H9 (cell line): ENCODE results near the gene TAF8. TPM values are rescaled to one million over a fixed set of nuclear protein-coding genes. Genes with fewer than 3 reads are reported as not detected.

Source experiments
- DNase-seq: peaks from one replicate; pipeline ENCODE4 v3.0.0-alpha.2; 2017
- H2AFZ ChIP-seq: one replicate; pipeline ENCODE4 v1.6.1; 2013; ENCODE audit warnings: mild to moderate bottlenecking, low read length, control low read depth, moderate library complexity
- H2AK5ac ChIP-seq: 2 replicates; pipeline ENCODE4 v1.6.1; 2013; ENCODE audit warnings: low read length, control low read depth, mixed read lengths; ENCODE audit not compliant: insufficient read length
- H2BK120ac ChIP-seq: one replicate; pipeline ENCODE4 v1.6.1; 2013; ENCODE audit warnings: low read depth, mild to moderate bottlenecking, low read length, control low read depth, inconsistent platforms; ENCODE audit not compliant: poor library complexity, severe bottlenecking
- H2BK12ac ChIP-seq: 2 replicates; pipeline ENCODE4 v1.6.1; 2013; ENCODE audit warnings: low read length, control low read depth, mixed read lengths, low read depth; ENCODE audit not compliant: insufficient read length
- H2BK15ac ChIP-seq: 2 replicates; pipeline ENCODE4 v1.6.1; 2013; ENCODE audit warnings: low read depth, low read length, control low read depth
- H2BK20ac ChIP-seq: one replicate; pipeline ENCODE4 v1.6.1; 2013; ENCODE audit warnings: low read depth, mild to moderate bottlenecking, low read length, control low read depth, inconsistent platforms; ENCODE audit not compliant: poor library complexity, severe bottlenecking
- H2BK5ac ChIP-seq: 2 replicates; pipeline ENCODE4 v1.6.1; 2013; ENCODE audit warnings: low read length, control low read depth, mixed read lengths; ENCODE audit not compliant: insufficient read length
- H3K14ac ChIP-seq: 2 replicates; pipeline ENCODE4 v1.6.1; 2013; ENCODE audit warnings: low read length, control low read depth; ENCODE audit not compliant: insufficient read depth
- H3K18ac ChIP-seq: 2 replicates; pipeline ENCODE4 v1.6.1; 2013; ENCODE audit warnings: low read depth, mild to moderate bottlenecking, mixed read lengths, low read length, control low read depth; ENCODE audit not compliant: insufficient read length
- H3K23ac ChIP-seq: 2 replicates; pipeline ENCODE4 v1.6.1; 2013; ENCODE audit warnings: low read length, control low read depth, mixed read lengths, low read depth; ENCODE audit not compliant: insufficient read length
- H3K23me2 ChIP-seq: 2 replicates; pipeline ENCODE4 v1.6.1; 2013; ENCODE audit warnings: low read depth, mild to moderate bottlenecking, mixed read lengths, low read length, control low read depth; ENCODE audit not compliant: insufficient read length, poor library complexity, severe bottlenecking
- H3K27ac ChIP-seq: 2 replicates; pipeline ENCODE4 v1.5.1; 2013; ENCODE audit warnings: low read length, control low read depth, mixed read lengths, low read depth; ENCODE audit not compliant: insufficient read length
- H3K27me3 ChIP-seq: 2 replicates; pipeline ENCODE4 v1.6.1; 2013; ENCODE audit warnings: low read length, control low read depth, inconsistent platforms; ENCODE audit not compliant: insufficient read depth
- H3K4ac ChIP-seq: 2 replicates; pipeline ENCODE4 v1.6.1; 2013; ENCODE audit warnings: low read depth, mild to moderate bottlenecking, control low read depth, inconsistent platforms, low read length, moderate library complexity
- H3K4me1 ChIP-seq: 2 replicates; pipeline ENCODE4 v1.6.1; 2013; ENCODE audit warnings: low read length, control low read depth, inconsistent platforms; ENCODE audit not compliant: insufficient read depth
- H3K4me2 ChIP-seq: 2 replicates; pipeline ENCODE4 v1.6.1; 2013; ENCODE audit warnings: low read length, control low read depth, mixed read lengths; ENCODE audit not compliant: insufficient read length, insufficient read depth
- H3K56ac ChIP-seq: 2 replicates; pipeline ENCODE4 v1.6.1; 2013; ENCODE audit warnings: low read depth, mild to moderate bottlenecking, mixed read lengths, low read length, control low read depth; ENCODE audit not compliant: insufficient read length
- H3K79me1 ChIP-seq: 2 replicates; pipeline ENCODE4 v1.6.1; 2013; ENCODE audit warnings: low read depth, mild to moderate bottlenecking, moderate library complexity, low read length, control low read depth, inconsistent platforms; ENCODE audit not compliant: insufficient read depth, poor library complexity, severe bottlenecking
- H3K79me2 ChIP-seq: 2 replicates; pipeline ENCODE4 v1.6.1; 2013; ENCODE audit warnings: low read length, control low read depth, inconsistent platforms; ENCODE audit not compliant: insufficient read depth
- H3K9ac ChIP-seq: 2 replicates; pipeline ENCODE4 v1.6.1; 2013; ENCODE audit warnings: low read length, control low read depth, mixed read lengths; ENCODE audit not compliant: insufficient read length; ENCODE audit errors: extremely low read depth
- H3K9me3 ChIP-seq: one replicate; pipeline ENCODE4 v1.6.1; 2013; ENCODE audit warnings: low read depth, low read length, inconsistent platforms; ENCODE audit not compliant: control insufficient read depth
- H3T11ph ChIP-seq: one replicate; pipeline ENCODE4 v1.6.1; 2013; ENCODE audit warnings: mild to moderate bottlenecking, low read length, control low read depth, inconsistent platforms
- H4K20me1 ChIP-seq: one replicate; pipeline ENCODE4 v1.6.1; 2013; ENCODE audit not compliant: control insufficient read depth, insufficient read length, insufficient read depth
- H4K5ac ChIP-seq: 2 replicates; pipeline ENCODE4 v1.6.1; 2013; ENCODE audit warnings: low read depth, mild to moderate bottlenecking, mixed read lengths, low read length, control low read depth; ENCODE audit not compliant: insufficient read length
- H4K8ac ChIP-seq: replicated peaks from 2 replicates; pipeline ENCODE4 v1.6.1; 2013; ENCODE audit warnings: low read length, control low read depth, mixed read lengths, low read depth; ENCODE audit not compliant: insufficient read length
- H4K91ac ChIP-seq: 2 replicates; pipeline ENCODE4 v1.6.1; 2013; ENCODE audit warnings: low read depth, mild to moderate bottlenecking, moderate library complexity, mixed read lengths, low read length, control low read depth; ENCODE audit not compliant: insufficient read length
- H3K27ac Mint-ChIP-seq, 3 experiments: 2 replicates in 2 of 3; 3 replicates in 1 of 3; pipeline ENCODE4 v1.8.0; 2020 to 2021; ENCODE audit warnings: mixed read lengths in 3 of 3, mild to moderate bottlenecking in 1 of 3, moderate library complexity in 1 of 3
- H3K27me3 Mint-ChIP-seq: 2 replicates; pipeline ENCODE4 v1.8.0; 2021; ENCODE audit warnings: low read depth, mild to moderate bottlenecking, moderate library complexity, mixed read lengths
- H3K36me3 Mint-ChIP-seq, 3 experiments: 2 replicates in 2 of 3; 3 replicates in 1 of 3; pipeline ENCODE4 v1.8.0; 2020 to 2021; ENCODE audit warnings: low read depth in 3 of 3, mixed read lengths in 3 of 3; ENCODE audit not compliant: insufficient read depth in 1 of 3
- H3K4me1 Mint-ChIP-seq, 2 experiments: 2 replicates each; pipeline ENCODE4 v1.8.0; 2020; ENCODE audit warnings: mixed read lengths in 2 of 2
- H3K4me3 Mint-ChIP-seq, 2 experiments: 2 replicates in 1 of 2; 3 replicates in 1 of 2; pipeline ENCODE4 v1.8.0; 2020 to 2021; ENCODE audit warnings: mild to moderate bottlenecking in 2 of 2, mixed read lengths in 2 of 2, moderate library complexity in 1 of 2
- H3K9me3 Mint-ChIP-seq, 2 experiments: 2 replicates in 1 of 2; 3 replicates in 1 of 2; pipeline ENCODE4 v1.8.0; 2020; ENCODE audit warnings: mild to moderate bottlenecking in 2 of 2, mixed read lengths in 2 of 2, moderate library complexity in 1 of 2
- CTCF ChIP-seq: fragments of 200-600 bp; sonication (generic); conservative IDR thresholded peaks from 3 replicates; pipeline ENCODE4 v1.8.0; 2021; ENCODE audit warnings: antibody characterized with exemption, mild to moderate bottlenecking
- WGBS: extraction: QIAGEN DNeasy Blood & Tissue Kit; methylation state at CpG from one replicate; pipeline ENCODE4 v1.1.7; 2013; ENCODE audit warnings: missing lambda C conversion rate, low lambda C conversion rate, mixed read lengths; ENCODE audit not compliant: insufficient read length; ENCODE audit errors: extremely low coverage; 5-methylcytosine and 5-hydroxymethylcytosine counted together
- total RNA-seq: library from RNA; stranded (reverse); gene quantifications from 2 replicates; pipeline ENCODE4 v1.2.1, GENCODE V29; 2021

Gene TAF8
- total RNA-seq, 1 experiment from 2014 or later = 30.4 TPM

GRCh38 chr6:42120895-42121865 lies 70.9 kb downstream of the TAF8 start:
- peaks cover 5% of the 10 kb centered on the region for H4K20me1 ChIP-seq
- H3K27me3 ChIP-seq = no peaks in the 10 kb centered on the region

More at GRCh38 chr6:42120895-42121865, 70.9 kb downstream of the TAF8 start:
- Mint-ChIP-seq H3K27ac (peak overlapping the region in 2 of 3 experiments; percentile 32 to 55; a peak in 3 of 7 replicates), H3K4me3 (no peak overlapping the region), H3K36me3 (peaks cover 20 to 59% (median 55%) of the 10 kb centered on the region in 3 experiments), H3K4me1 (peaks cover 0 to 7% of the 10 kb centered on the region in 2 experiments; a peak in 2 of 4 replicates), H3K27me3 (no peaks in the 10 kb centered on the region), H3K9me3 (no peaks in the 10 kb centered on the region)
- no peak overlapping the region for H3K14ac ChIP-seq
- no peak overlapping the region for H2AK5ac ChIP-seq
- no peak overlapping the region for H3K27ac ChIP-seq
- H2BK20ac ChIP-seq = no peak overlapping the region
- H3T11ph ChIP-seq = no peak overlapping the region
- H3K4me2 ChIP-seq = no peak overlapping the region
- H3K18ac ChIP-seq = no peak overlapping the region
- H4K5ac ChIP-seq = no peak overlapping the region
- no peak overlapping the region for H3K56ac ChIP-seq
- H2BK15ac ChIP-seq = no peak overlapping the region
- H3K79me1 ChIP-seq = peaks cover 6% of the 10 kb centered on the region
- H3K23me2 ChIP-seq = no peaks in the 10 kb centered on the region
- H2BK120ac ChIP-seq = no peak overlapping the region
- no peak overlapping the region for H3K23ac ChIP-seq
- H3K79me2 ChIP-seq = no peaks in the 10 kb centered on the region
- no peak overlapping the region for H4K91ac ChIP-seq
- H2BK12ac ChIP-seq = no peak overlapping the region
- no peak for TF ChIP-seq CTCF
- DNase-seq = no peak
- H3K4ac ChIP-seq = no peak overlapping the region
- no peaks in the 10 kb centered on the region for H3K9me3 ChIP-seq
- H3K9ac ChIP-seq = no peak overlapping the region
- H2BK5ac ChIP-seq = no peak overlapping the region
- no peak overlapping the region for H2AFZ ChIP-seq
- WGBS = no CpG with 5 or more reads among the region's 8 CpGs
- H3K4me1 ChIP-seq = no peaks in the 10 kb centered on the region
- H4K8ac ChIP-seq = no peak overlapping the region
